VCaP (cell line): ENCODE results near the gene CHIT1.

Experiments
- H3K27ac ChIP-seq: fragments of 450-650 bp; 2 replicates; pipeline ENCODE4 v1.5.1; 2017
- CTCF ChIP-seq: fragments of 450-650 bp; conservative IDR thresholded peaks from 2 replicates; pipeline ENCODE4 v1.5.1; 2017; ENCODE audit warnings: mild to moderate bottlenecking, moderate library complexity

The CHIT1 gene

GRCh38 chr1:203211812-203212211, 17.7 kb downstream of the CHIT1 start:
- no peak for TF ChIP-seq CTCF
- H3K27ac ChIP-seq: no peak overlapping the region

GRCh38 chr1:203210988-203211387, 18.5 kb downstream of the CHIT1 start:
- no peak overlapping the region for H3K27ac ChIP-seq
- no peak for TF ChIP-seq CTCF

- no peak for TF ChIP-seq CTCF
- no peak overlapping the region for H3K27ac ChIP-seq
These were observed 19.1 kb downstream of the CHIT1 start for GRCh38 chr1:203210350-203210749.

GRCh38 chr1:203208181-203208580, 21.3 kb downstream of the CHIT1 start:
- no peak for TF ChIP-seq CTCF
- no peak overlapping the region for H3K27ac ChIP-seq

GRCh38 chr1:203207751-203208150, 21.7 kb downstream of the CHIT1 start:
- TF ChIP-seq CTCF: no peak
- no peak overlapping the region for H3K27ac ChIP-seq

GRCh38 chr1:203206129-203206687, 23.3 kb downstream of the CHIT1 start:
- H3K27ac ChIP-seq: no peak overlapping the region
- TF ChIP-seq CTCF: no peak

GRCh38 chr1:203204756-203205155, 24.7 kb downstream of the CHIT1 start:
- H3K27ac ChIP-seq: no peak overlapping the region
- no peak for TF ChIP-seq CTCF
